Astrocyte (in vitro differentiated cells and primary cell): Measurements from ENCODE around the gene HGFAC.
"Not testable (repeated sequence)": the region's sequence is repeated elsewhere in the genome, so short reads cannot be mapped to it uniquely, and the experiment has no call there.

Experiments
- CTCF ChIP-seq: IDR thresholded peaks from 2 replicates; pipeline ENCODE4 v1.5.1; 2011; ENCODE audit warnings: low read depth, mild to moderate bottlenecking, inconsistent platforms, low read length, moderate library complexity; ENCODE audit not compliant: insufficient read depth
- EZH2 ChIP-seq: IDR thresholded peaks from 2 replicates; pipeline ENCODE4 v1.6.1; 2012; ENCODE audit warnings: mild to moderate bottlenecking, low read length, inconsistent platforms; ENCODE audit not compliant: insufficient read depth

DNA sequence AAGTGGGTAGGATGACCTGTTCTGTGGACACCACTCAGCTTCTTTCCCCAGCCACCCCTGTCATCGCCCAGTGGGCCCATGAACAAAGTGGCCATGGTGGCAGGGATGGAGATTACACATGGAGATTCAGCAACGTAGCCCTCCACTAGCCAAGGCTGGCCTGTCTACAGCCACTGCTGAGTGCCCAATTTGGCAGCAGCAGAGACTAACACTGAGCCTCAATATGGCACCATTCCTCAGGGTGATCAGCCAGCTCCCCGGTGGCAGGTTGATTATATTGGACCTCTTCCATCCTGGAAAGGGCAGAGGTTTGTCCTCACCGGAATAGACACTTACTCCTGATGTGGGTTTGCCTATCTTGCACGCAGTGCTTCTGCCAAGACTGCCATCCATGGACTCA lies 17.4 kb downstream of the HGFAC start:
- not testable (repeated sequence) for TF ChIP-seq EZH2, CTCF
